DLD1 (cell line): ENCODE data around the gene BRPF1.

Experiments
- in situ Hi-C: cut with HindIII; loops from 2 replicates; pipeline ENCODE4 v1.10.0; 2017; ENCODE audit warnings: low sequenced_read_pairs

The BRPF1 gene

GRCh38 chr3:9701711-9702110 is 29.8 kb upstream of the BRPF1 start:
- in situ Hi-C loops: no loop called here

DNA sequence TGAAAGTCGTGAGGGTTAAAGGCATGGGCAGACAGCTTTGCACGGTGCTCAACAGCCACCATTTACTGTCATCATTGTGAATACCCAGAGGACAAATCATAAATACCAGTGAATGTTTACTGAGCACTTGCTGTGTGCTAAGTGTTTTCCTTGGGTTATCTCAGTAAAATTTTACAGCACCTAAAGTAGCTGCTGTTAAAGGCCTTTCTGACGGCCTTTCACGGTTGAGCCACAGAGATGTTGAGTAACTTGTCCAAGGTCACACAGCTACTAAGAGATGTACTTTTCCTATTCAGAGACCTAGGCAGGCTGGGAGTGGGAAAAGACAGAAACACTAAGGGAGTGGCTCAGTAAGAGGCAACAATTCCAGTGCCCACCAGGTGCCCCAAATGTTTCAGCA is 28.3 kb upstream of the BRPF1 start:
- in situ Hi-C loops: no loop called here

DNA sequence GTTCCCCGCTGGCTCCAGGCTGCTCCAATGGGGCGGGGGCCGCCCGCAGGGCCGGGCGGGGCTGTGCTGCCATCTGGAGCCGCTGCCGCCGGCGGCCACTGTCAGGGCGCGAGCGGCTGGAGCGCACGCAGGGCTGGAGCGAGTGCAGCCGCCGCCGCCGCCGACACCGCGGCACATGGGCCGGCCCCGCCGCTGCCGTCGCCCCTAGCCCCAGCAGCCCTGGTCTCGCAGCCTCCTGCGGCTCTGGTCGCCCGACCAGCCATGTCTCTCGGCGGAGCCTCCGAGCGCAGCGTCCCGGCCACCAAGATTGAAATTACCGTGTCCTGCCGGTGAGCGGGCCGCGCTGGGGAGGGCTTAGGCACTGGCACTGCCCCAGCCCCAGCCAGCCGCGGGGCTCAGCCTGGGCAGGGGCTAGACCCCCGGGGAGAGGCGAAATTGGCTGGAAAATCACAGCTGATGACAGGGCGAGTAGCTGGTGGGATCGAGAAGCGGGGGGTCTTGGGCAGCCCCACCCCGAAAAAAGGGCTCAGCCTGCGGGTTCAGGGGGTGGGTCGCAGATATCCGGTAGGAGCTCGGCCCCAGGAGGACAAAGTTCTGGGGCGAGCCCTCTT is 27.7 kb upstream of the BRPF1 start, which contains the start of gene CPNE9:
Gene CPNE9 (plus strand): TSS at position 98 of the 611 bp plus-strand sequence. CDS start 164 bp downstream, at position 262.
- in situ Hi-C loops: no loop called here

DNA sequence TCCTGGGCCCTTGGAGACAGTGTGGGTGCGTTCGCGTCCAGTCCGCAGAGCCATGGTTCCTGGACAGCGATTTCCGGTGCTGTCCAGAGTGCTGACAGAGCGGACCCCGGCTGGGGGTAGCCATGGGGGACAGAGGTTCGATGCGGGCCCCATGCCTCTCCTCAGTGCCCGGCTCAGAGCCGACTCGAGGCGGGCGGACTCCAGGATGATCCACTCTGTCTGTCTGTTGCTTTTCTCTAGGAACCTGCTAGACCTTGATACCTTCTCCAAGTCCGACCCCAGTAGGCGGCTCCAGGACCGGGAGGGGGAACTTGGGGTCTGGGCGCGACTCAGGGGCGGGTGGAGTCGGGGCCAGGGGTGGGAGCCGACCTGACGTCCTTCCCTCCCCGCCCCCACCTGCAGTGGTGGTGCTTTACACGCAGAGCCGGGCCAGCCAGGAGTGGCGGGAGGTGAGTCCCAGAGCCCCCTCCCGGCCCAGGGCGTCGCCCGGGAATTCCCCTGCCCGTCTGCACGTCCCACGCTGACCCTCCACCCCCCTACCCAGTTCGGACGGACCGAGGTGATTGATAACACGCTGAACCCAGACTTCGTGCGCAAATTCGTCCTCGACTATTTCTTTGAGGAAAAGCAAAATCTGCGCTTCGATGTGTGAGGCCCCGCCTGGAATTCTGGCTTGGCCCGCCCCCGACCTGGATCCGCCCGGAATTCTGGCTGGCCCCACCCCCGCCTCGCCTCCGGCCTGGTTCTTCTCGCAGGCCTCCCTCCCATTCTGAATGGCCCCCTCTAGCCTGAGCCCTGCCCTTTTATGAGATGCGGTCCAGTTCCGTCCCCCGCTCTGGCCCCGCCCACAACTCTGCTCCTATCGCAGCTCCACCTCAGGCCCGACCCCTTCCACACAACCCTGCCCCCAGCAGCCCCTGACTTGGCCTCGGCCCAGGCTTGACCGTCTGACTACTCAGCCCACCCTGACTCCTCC is 26.9 kb upstream of the BRPF1 start:
- in situ Hi-C loops: no loop called here

DNA sequence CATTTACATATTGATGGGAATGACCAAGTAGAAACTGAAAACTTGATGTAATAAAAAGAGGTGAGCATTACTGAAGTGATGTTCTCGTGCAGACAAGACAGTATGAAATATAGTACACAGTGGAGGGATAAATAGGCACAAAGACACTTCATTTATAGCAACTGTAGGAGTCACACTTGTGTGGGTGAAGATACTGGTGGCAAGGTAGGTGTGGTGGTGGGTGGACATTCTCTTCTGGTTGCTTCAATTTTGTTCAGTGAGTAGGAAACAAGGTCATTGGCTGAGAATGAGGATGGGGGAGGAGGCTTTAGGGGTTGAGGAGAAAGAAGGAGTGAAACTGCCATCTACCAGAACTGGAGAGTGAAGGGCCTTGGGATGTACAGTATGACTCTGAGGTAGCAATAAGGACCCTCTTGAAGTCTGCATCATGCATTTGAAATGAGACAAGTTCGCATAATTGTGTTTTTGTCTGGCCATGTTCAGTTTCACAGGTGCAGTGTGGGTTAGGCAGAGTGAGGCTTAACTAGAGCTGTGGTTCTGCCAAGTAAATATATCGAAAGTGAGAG is 21.3 kb upstream of the BRPF1 start:
- in situ Hi-C loops: no loop called here

GRCh38 chr3:9712415-9712814 is 19.1 kb upstream of the BRPF1 start:
- in situ Hi-C loops: no loop called here

DNA sequence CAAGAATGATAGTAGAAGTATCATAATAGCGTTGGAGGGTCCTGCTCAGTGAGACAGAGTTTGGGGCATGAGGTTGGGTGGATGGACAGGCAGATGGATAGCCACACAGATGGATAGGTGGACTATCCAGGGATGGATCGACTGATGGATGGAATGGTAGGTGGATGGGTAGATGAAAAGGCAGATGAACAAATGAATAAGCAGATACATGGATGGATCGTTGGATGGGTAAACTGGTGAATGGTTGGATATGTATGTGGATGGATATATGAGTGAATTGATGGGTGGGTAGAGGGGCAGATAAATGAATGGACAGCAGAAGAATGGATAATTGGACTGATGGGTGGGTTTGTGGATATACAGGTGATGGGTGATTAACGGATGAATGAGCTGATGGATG is 18.4 kb upstream of the BRPF1 start:
- in situ Hi-C loops: no loop called here

GRCh38 chr3:9715136-9715535 is 16.4 kb upstream of the BRPF1 start:
- in situ Hi-C loops: no loop called here

- in situ Hi-C loops: no loop called here
Observed at GRCh38 chr3:9715764-9716437, 15.6 kb upstream of the BRPF1 start.

- in situ Hi-C loops: no loop called here
Observed at GRCh38 chr3:9716801-9717555, 14.6 kb upstream of the BRPF1 start.

DNA sequence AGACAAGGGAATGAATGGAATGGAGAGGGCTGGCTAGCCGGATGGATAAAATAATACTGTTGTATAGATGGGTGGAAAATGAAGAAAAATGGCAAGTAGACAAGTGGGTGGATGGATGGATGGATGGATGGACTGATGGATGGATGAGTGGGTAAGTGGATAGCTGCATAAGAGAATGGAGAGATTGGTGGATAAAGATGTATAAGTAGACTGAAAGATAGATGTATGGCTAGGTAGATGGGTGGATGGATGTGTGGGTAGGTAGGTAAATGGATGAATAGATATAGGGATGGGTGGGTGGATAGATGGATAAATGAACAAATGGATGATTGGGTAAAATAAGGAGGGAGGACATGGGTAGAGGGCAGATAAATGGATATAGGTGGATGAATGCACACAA is 14.0 kb upstream of the BRPF1 start:
- in situ Hi-C loops: no loop called here

DNA sequence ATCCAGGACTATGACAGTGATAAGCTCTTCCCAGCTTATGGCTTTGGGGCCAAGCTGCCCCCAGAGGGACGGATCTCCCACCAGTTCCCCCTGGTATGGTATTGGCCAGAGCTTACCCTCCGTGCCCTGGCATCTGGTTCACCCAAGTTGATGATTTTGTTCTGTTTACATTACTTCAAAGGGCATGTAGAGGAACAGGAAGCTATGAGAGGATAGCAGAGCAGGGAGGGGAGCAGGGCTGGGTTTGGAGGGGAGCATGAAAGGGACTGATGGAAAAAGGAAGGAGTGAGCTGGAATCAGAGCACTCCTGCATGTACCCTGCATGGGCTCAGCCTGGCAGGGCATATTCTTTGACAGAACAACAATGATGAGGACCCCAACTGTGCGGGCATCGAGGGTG is 13.4 kb upstream of the BRPF1 start:
- in situ Hi-C loops: no loop called here

DNA sequence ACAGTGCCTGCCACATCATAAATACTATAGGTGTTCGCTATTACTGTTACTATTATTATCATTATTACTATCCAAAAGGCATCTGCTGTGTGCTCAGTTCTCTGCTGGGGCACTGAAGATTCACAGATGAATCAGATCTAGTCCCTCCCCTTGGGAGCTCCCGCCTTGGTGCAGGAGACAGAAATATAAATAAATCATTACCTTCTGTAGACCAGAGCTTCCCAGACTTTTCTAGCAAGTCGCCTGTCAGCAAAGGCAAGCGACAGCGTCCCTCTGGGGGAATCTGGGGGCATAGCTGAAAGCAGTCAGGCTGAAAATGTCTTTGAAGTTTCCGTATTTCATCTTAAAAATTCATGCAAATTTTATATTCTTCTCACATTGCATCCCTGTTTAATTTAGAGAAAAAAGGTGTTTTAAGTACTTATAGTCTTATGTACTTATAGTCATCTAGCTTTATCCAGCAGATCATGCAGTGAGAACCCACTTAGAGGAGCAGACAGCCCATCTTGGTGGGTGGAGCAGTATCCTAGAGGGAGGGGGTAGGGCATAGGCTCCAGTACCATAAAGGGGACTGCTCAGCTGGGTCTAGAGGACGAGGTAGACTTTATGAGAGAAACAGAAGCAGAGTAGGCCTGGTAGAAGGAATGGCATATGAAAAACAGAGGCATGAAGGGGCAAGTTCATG is 10.4 kb upstream of the BRPF1 start:
- in situ Hi-C loops: no loop called here

- in situ Hi-C loops: no loop called here
Observed at GRCh38 chr3:9721700-9722060, 9.9 kb upstream of the BRPF1 start.

DNA sequence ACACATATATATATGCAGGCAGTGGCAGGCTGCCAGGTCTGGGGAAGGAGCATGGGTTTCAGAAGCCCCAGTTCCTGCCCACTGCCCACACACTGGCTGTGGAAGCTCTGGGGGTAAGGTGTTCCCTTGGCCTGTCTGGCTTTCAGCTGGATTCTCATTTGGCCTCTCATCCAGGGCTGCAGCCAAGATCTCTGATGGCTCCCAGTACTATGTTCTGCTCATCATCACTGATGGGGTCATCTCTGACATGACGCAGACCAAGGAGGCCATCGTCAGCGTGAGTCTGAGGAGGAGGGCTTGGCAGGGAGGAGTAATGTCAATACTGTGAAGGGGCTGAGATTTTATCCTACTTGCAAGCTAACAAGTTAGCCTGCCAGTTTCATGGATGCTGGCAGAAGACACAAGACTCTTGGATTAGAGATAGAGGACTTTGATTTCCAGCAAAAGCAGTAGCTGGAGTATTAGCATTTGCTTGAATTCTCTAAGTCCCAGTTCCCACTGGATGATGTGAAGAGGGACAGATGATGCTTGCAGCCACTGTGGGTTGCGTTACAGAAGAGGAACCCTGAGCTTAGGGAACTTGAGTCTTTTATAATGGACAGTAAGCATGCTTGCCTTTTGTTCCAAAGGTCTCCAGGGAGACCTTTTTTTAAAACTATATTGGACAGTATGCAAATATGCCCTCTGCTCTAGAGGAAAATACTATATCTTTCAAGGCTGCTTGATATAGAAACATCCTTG is 5.6 kb upstream of the BRPF1 start:
- in situ Hi-C loops: no loop called here

- in situ Hi-C loops: no loop called here
Observed at GRCh38 chr3:9727041-9727595, 4.4 kb upstream of the BRPF1 start.

DNA sequence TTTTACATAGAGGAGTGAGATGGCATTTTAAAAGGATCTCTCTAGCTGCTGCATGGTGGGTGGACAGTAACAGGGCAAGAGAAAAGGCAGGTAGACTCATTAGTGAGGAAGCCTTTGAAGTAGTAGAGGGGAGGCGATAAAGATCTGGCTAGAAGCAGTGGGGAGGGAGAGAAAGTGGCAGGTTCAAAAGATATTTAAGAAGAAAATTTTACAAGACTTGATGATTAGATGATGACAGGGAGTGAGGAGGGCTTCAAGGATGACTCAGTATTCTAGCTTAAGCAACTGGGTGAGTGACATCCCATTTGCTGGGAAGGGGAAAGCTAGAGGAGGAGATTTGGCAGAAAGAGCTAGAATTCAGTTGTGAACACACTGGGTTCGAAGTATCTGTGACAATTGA is 3.8 kb upstream of the BRPF1 start:
- in situ Hi-C loops: no loop called here

DNA sequence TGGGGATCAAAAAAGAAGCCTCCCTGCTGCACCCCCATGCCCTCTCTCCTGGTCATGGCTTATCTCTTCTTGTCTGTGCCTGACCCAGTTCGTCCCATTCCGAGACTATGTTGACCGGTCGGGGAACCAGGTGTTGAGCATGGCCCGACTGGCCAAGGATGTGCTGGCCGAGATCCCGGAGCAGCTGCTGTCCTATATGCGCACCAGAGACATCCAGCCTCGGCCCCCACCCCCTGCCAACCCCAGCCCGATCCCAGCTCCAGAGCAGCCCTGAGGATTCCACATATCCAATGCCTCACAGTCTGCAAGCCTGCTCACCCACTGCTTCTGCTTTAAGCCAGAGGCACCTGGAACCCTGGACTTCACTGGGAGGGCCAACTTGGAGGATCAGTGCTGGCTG is 2.1 kb upstream of the BRPF1 start:
- in situ Hi-C loops: no loop called here

GRCh38 chr3:9730657-9731205 is 804 bp upstream of the BRPF1 start:
- in situ Hi-C loops: no loop called here
